K562 (cell line): ENCODE data around the gene ESPL1. TPM values are rescaled to one million over a fixed set of nuclear protein-coding genes. Genes with fewer than 3 reads are reported as not detected.
A peak's percentile ranks its signal among the peaks of the same experiment; 100 is the strongest.

Source experiments
- BCLAF1 ChIP-seq, 2 experiments: fragments of 450-650 bp in 1 of 2; IDR thresholded peaks; 2 replicates each; pipeline ENCODE4 v1.6.1; 2011 to 2017; ENCODE audit warnings: low read depth in 2 of 2, antibody characterized with exemption in 1 of 2, borderline replicate concordance in 1 of 2, low read length in 1 of 2, mild to moderate bottlenecking in 1 of 2, mixed read lengths in 1 of 2; ENCODE audit not compliant: control insufficient read depth in 1 of 2
- DPF2 ChIP-seq: fragments of 450-650 bp; IDR thresholded peaks from 2 replicates; pipeline ENCODE4 v1.6.1; 2016
- GTF2E2 ChIP-seq: fragments of 200-800 bp; sonication (Bioruptor generic); IDR thresholded peaks from 2 replicates; pipeline ENCODE4 v1.6.1; 2016; ENCODE audit warnings: missing genetic modification characterization, missing compliant biosample characterization
- IRF2 ChIP-seq: sonication (generic); formaldehyde crosslinking; IDR thresholded peaks from 2 replicates; pipeline ENCODE4 v1.8.1; 2022; ENCODE audit warnings: mild to moderate bottlenecking, missing genetic modification reagents
- JUN ChIP-seq, 2 experiments: sonication (generic) in 1 of 2; formaldehyde crosslinking in 1 of 2; IDR thresholded peaks; 2 replicates each; pipeline versions ENCODE4 v1.6.1 to v1.8.0; 2012 to 2022; ENCODE audit warnings: borderline replicate concordance in 2 of 2, mild to moderate bottlenecking in 2 of 2, improper control_type of control experiment in 1 of 2, low read depth in 1 of 2, low read length in 1 of 2, missing genetic modification reagents in 1 of 2
- MLLT1 ChIP-seq, 2 experiments: fragments of 450-650 bp; IDR thresholded peaks; 2 replicates each; pipeline ENCODE4 v1.6.1; 2016
- PHF21A ChIP-seq: fragments of 450-650 bp; IDR thresholded peaks from 2 replicates; pipeline ENCODE4 v1.6.1; 2017; ENCODE audit warnings: low read depth, borderline replicate concordance
- SMAD4 ChIP-seq: fragments of 250-450 bp; sonication (Bioruptor Pico); conservative IDR thresholded peaks from 2 replicates; pipeline ENCODE4 v1.8.0; 2021; ENCODE audit warnings: inconsistent platforms, mild to moderate bottlenecking, moderate library complexity
- STAG1 ChIP-seq: sonication (generic); formaldehyde crosslinking; IDR thresholded peaks from 2 replicates; pipeline ENCODE4 v1.5.0; 2020; ENCODE audit warnings: missing genetic modification reagents, borderline replicate concordance
- TAF1 ChIP-seq: IDR thresholded peaks from 2 replicates; pipeline ENCODE4 v1.6.1; 2011; ENCODE audit warnings: mild to moderate bottlenecking, low read length, moderate library complexity; ENCODE audit not compliant: insufficient read depth, control insufficient read depth, severe bottlenecking; ENCODE audit errors: extremely low read depth
- USF1 ChIP-seq: sonication (generic); formaldehyde crosslinking; IDR thresholded peaks from 2 replicates; pipeline ENCODE4 v1.9.0; 2022; ENCODE audit warnings: mild to moderate bottlenecking, missing genetic modification reagents
- YY1 ChIP-seq, 3 experiments: IDR thresholded peaks; 2 replicates each; pipeline ENCODE4 v1.6.1; 2011; ENCODE audit warnings: low read length in 2 of 3, mild to moderate bottlenecking in 2 of 3, moderate library complexity in 2 of 3, borderline replicate concordance in 1 of 3, control low read depth in 1 of 3, low read depth in 1 of 3; ENCODE audit not compliant: insufficient read depth in 3 of 3, insufficient replicate concordance in 2 of 3, control insufficient read depth in 1 of 3, insufficient read length in 1 of 3; ENCODE audit errors: extremely low read depth in 1 of 3
- ZBTB7A ChIP-seq: IDR thresholded peaks from 2 replicates; pipeline ENCODE4 v1.6.1; 2011; ENCODE audit warnings: low read depth, mild to moderate bottlenecking, low read length, moderate library complexity, borderline replicate concordance; ENCODE audit not compliant: control insufficient read depth
- ZNF395 ChIP-seq: fragments of 200-800 bp; sonication (Bioruptor generic); IDR thresholded peaks from 2 replicates; pipeline ENCODE4 v1.6.1; 2017; ENCODE audit warnings: missing genetic modification characterization, missing compliant biosample characterization
- ZNF655 ChIP-seq: fragments of 250-450 bp; sonication (Bioruptor Pico); IDR thresholded peaks from 2 replicates; pipeline ENCODE4 v1.5.0; 2021
- polyA plus RNA-seq, 8 experiments: library from polyadenylated mRNA; depleted of rRNA in 4 of 8; stranded (reverse) in 5 of 8; unstranded in 3 of 8; fragments of >200 nt; fragmentation: Nextera tagmentation in 2 of 8; fragmentation: Illumina TruSeq in 1 of 8; extraction: Ambion mirVana in 2 of 8; extraction: Trizol in 1 of 8; gene quantifications; 2 replicates each; pipeline versions ENCODE4 v1.2.1 to v1.2.3, GENCODE V29; 2011 to 2014; ENCODE audit warnings: inconsistent platforms in 1 of 8, missing spikeins in 1 of 8
- total RNA-seq, 7 experiments: library from RNA; depleted of rRNA in 6 of 7; stranded (reverse); fragments of >200 nt in 6 of 7; fragmentation: Illumina TruSeq in 2 of 7; extraction: Trizol in 2 of 7; gene quantifications; 2 replicates each; pipeline versions ENCODE4 v1.2.1 to v1.2.3, GENCODE V29; 2011 to 2021; ENCODE audit warnings: low replicate concordance in 1 of 7

ESPL1 gene
- total and polyA plus RNA-seq, 9 of the 15 experiments (the other 6 are each of a cell fraction or from before 2014, with no cell fraction given): 1.2 to 55.0 (median 18.7) TPM

GRCh38 chr12:53324779-53325510, 56.8 kb downstream of the ESPL1 start (continued):
- no peak for TF ChIP-seq BCLAF1 (IDR thresholded peaks at IDR 0.05; ENCODE audit: borderline replicate concordance in 1 of 2, control insufficient read depth in 1 of 2, low read depth in 2 of 2, low read length in 1 of 2)
- TF ChIP-seq SMAD4 (CRISPR knock-in tag): peak; percentile 86; the same call in 1 of the 2 replicates
- peak; percentile 51; the same call in 1 of the 2 replicates for TF ChIP-seq ZNF395 (CRISPR knock-in tag)
- peak; percentile 71 for TF ChIP-seq TAF1
- peak; percentile 66; the same call in 1 of the 2 replicates for TF ChIP-seq GTF2E2
- peak; percentile 88 for TF ChIP-seq STAG1 (CRISPR knock-in tag)
- 0 out of 4 replicates have a peak, but pooled peaks of 1 of the 2 experiments have one; percentile 30 for TF ChIP-seq MLLT1 (IDR thresholded peaks at IDR 0.05)
- no peak for TF ChIP-seq IRF2
- no peak; the same call in 1 of the 2 replicates for TF ChIP-seq USF1 (CRISPR knock-in tag)
- TF ChIP-seq JUN (IDR thresholded peaks at IDR 0.05; ENCODE audit: borderline replicate concordance, low read depth, low read length): peak; percentile 56; the same call in 1 of the 2 replicates
- no peak; the same call in 1 of the 2 replicates for TF ChIP-seq JUN (CRISPR knock-in tag; IDR thresholded peaks at IDR 0.05; ENCODE audit: borderline replicate concordance)
- 0 out of 2 replicates have a peak, but pooled peaks have one; percentile 20 for TF ChIP-seq DPF2
- no peak for TF ChIP-seq ZNF655 (CRISPR knock-in tag)
- TF ChIP-seq ZBTB7A: peak; percentile 60
- TF ChIP-seq YY1 (IDR thresholded peaks at IDR 0.05; ENCODE audit: borderline replicate concordance in 1 of 3, control insufficient read depth in 1 of 3, extremely low read depth in 1 of 3, insufficient read depth in 3 of 3, insufficient read length in 1 of 3, insufficient replicate concordance in 2 of 3, low read depth in 1 of 3, low read length in 2 of 3): peak in 2 of 3 experiments; percentile 47 to 76
- 0 out of 2 replicates have a peak, but pooled peaks have one; percentile 27 for TF ChIP-seq PHF21A
